ENCODE measurements around the gene RTF2. TPM values are rescaled to one million over a fixed set of nuclear protein-coding genes. Genes with fewer than 3 reads are reported as not detected.

Gene RTF2
- total and polyA plus RNA-seq, 2 of the 13 experiments (the other 11 are each of a cell fraction or from before 2014, with no cell fraction given) = 81.8 to 142 TPM

DNA sequence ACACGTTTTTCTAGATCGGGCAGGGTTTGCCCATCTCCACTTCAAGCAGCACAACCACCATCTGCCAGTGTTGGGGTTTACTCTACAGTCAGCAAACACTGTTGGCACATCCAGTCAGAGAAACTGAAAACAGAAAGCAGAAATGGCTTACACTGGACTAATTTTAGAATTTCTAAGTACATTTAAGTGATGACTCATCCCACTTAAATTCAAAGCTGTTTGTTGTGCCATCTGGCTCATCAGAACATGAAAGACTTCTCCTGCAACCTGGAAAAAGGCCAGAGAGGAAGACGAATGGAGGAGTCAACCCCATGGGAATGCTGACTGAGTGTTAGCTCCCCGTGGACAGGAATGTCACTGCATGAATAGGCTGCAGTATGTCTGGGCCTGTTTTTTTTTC, 86.4 kb downstream of the RTF2 start (continued):
- TF ChIP-seq, protein P1, sequence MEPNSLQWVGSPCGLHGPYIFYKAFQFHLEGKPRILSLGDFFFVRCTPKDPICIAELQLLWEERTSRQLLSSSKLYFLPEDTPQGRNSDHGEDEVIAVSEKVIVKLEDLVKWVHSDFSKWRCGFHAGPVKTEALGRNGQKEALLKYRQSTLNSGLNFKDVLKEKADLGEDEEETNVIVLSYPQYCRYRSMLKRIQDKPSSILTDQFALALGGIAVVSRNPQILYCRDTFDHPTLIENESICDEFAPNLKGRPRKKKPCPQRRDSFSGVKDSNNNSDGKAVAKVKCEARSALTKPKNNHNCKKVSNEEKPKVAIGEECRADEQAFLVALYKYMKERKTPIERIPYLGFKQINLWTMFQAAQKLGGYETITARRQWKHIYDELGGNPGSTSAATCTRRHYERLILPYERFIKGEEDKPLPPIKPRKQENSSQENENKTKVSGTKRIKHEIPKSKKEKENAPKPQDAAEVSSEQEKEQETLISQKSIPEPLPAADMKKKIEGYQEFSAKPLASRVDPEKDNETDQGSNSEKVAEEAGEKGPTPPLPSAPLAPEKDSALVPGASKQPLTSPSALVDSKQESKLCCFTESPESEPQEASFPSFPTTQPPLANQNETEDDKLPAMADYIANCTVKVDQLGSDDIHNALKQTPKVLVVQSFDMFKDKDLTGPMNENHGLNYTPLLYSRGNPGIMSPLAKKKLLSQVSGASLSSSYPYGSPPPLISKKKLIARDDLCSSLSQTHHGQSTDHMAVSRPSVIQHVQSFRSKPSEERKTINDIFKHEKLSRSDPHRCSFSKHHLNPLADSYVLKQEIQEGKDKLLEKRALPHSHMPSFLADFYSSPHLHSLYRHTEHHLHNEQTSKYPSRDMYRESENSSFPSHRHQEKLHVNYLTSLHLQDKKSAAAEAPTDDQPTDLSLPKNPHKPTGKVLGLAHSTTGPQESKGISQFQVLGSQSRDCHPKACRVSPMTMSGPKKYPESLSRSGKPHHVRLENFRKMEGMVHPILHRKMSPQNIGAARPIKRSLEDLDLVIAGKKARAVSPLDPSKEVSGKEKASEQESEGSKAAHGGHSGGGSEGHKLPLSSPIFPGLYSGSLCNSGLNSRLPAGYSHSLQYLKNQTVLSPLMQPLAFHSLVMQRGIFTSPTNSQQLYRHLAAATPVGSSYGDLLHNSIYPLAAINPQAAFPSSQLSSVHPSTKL (CRISPR knock-in tag; IDR thresholded peaks at IDR 0.05) = peak; percentile 72; the same call in 1 of the 2 replicates
- TF ChIP-seq E2F1 (CRISPR knock-in tag; IDR thresholded peaks at IDR 0.05) (no peak), IRF2 (CRISPR knock-in tag; IDR thresholded peaks at IDR 0.05) (no peak; the same call in 1 of the 2 replicates), NBN (conservative IDR thresholded peaks at IDR 0.05) (no peak), NFRKB (IDR thresholded peaks at IDR 0.05) (no peak), DNMT3B (CRISPR knock-in tag; conservative IDR thresholded peaks at IDR 0.05) (0 out of 2 replicates have a peak, but pooled peaks have one; percentile 85), LBX2 (CRISPR knock-in tag; IDR thresholded peaks at IDR 0.05; ENCODE audit: borderline replicate concordance) (no peak), MXD3 (CRISPR knock-in tag; IDR thresholded peaks at IDR 0.05) (no peak), MTERF4 (CRISPR knock-in tag; IDR thresholded peaks at IDR 0.05) (no peak), ZSCAN21 (CRISPR knock-in tag; IDR thresholded peaks at IDR 0.05; ENCODE audit: borderline replicate concordance) (no peak), ZNF280B (CRISPR knock-in tag; IDR thresholded peaks at IDR 0.05; ENCODE audit: borderline replicate concordance) (no peak), CCDC6 (CRISPR knock-in tag; IDR thresholded peaks at IDR 0.05) (no peak), PCBP1 (IDR thresholded peaks at IDR 0.05; ENCODE audit: borderline replicate concordance, low read depth, low read length) (no peak), ZBTB8A (CRISPR knock-in tag; IDR thresholded peaks at IDR 0.05; ENCODE audit: borderline replicate concordance, low read depth) (no peak), TFAP4 (IDR thresholded peaks at IDR 0.05; ENCODE audit: borderline replicate concordance, low read depth) (peak; percentile 32; the same call in 1 of the 2 replicates), NFE2L2 (IDR thresholded peaks at IDR 0.05; ENCODE audit: low read length) (peak; percentile 76; the same call in 1 of the 2 replicates), RARA (CRISPR knock-in tag; IDR thresholded peaks at IDR 0.05) (0 out of 2 replicates have a peak, but pooled peaks have one; percentile 11), FOXK2 (IDR thresholded peaks at IDR 0.05) (no peak), ZNF772 (CRISPR knock-in tag; IDR thresholded peaks at IDR 0.05) (no peak), ZNF781 (CRISPR knock-in tag; IDR thresholded peaks at IDR 0.05; ENCODE audit: borderline replicate concordance, not compliant biosample characterization) (no peak), ZNF605 (CRISPR knock-in tag; IDR thresholded peaks at IDR 0.05) (no peak)
